ENCODE data around the gene CCL24. TPM values are rescaled to one million over a fixed set of nuclear protein-coding genes. Genes with fewer than 3 reads are reported as not detected.
"Not testable (repeated sequence)": the region's sequence is repeated elsewhere in the genome, so short reads cannot be mapped to it uniquely, and the experiment has no call there.

The CCL24 gene
- total RNA-seq, 2 experiments from 2014 or later, result not detected

- POLR2A ChIA-PET, result no interaction called here
- CTCF ChIA-PET, result no interaction called here
- no peak for DNase-seq
- H3K4me3 Mint-ChIP-seq, result no peak overlapping the region
- peaks cover 3% of the 10 kb centered on the region for H3K27me3 Mint-ChIP-seq
- peaks cover 2% of the 10 kb centered on the region for H3K9me3 Mint-ChIP-seq
- no peaks in the 10 kb centered on the region for H3K4me1 Mint-ChIP-seq
- H3K36me3 Mint-ChIP-seq (ENCODE audit: low read depth), result no peaks in the 10 kb centered on the region
- no peak overlapping the region for H3K27ac Mint-ChIP-seq
Observed at GRCh38 chr7:75813084-75813483, 522 bp downstream of the CCL24 start.

- ChIA-PET CTCF (no interaction called here), POLR2A (no interaction called here)
- Mint-ChIP-seq H3K4me3 (no peak overlapping the region), H3K4me1 (no peaks in the 10 kb centered on the region), H3K9me3 (peaks cover 7% of the 10 kb centered on the region), H3K36me3 (ENCODE audit: low read depth) (no peaks in the 10 kb centered on the region), H3K27ac (no peak overlapping the region), H3K27me3 (peaks cover 3% of the 10 kb centered on the region)
- DNase-seq, result no peak
Observed at GRCh38 chr7:75811894-75812678, 1.5 kb downstream of the CCL24 start.

GRCh38 chr7:75809396-75809795 lies 4.2 kb downstream of the CCL24 start:
- no peak overlapping the region for H3K4me3 Mint-ChIP-seq
- DNase-seq, result no peak
- H3K27me3 Mint-ChIP-seq, result peaks cover 3% of the 10 kb centered on the region
- no peak overlapping the region for H3K27ac Mint-ChIP-seq
- H3K4me1 Mint-ChIP-seq, result no peaks in the 10 kb centered on the region
- H3K9me3 Mint-ChIP-seq, result peaks cover 15% of the 10 kb centered on the region
- H3K36me3 Mint-ChIP-seq (ENCODE audit: low read depth), result no peaks in the 10 kb centered on the region
- ChIA-PET POLR2A (no interaction called here), CTCF (interaction anchor here (1.6 kb wide), 1 partner anchor 47 kb away, joined by 4 read pairs; no protein-coding TSS in a partner anchor)

GRCh38 chr7:75808106-75808505 lies 5.5 kb downstream of the CCL24 start:
- H3K27ac Mint-ChIP-seq, result no peak overlapping the region
- H3K4me3 Mint-ChIP-seq, result no peak overlapping the region
- H3K36me3 Mint-ChIP-seq (ENCODE audit: low read depth), result no peaks in the 10 kb centered on the region
- ChIA-PET POLR2A (no interaction called here), CTCF (interaction anchor here (0.6 to 1.6 kb wide), 2 partner anchors 30 to 46 kb away, joined by 4 to 5 read pairs; no protein-coding TSS in a partner anchor)
- H3K4me1 Mint-ChIP-seq, result no peaks in the 10 kb centered on the region
- DNase-seq, result no peak
- H3K9me3 Mint-ChIP-seq, result peaks cover 15% of the 10 kb centered on the region
- peaks cover 5% of the 10 kb centered on the region for H3K27me3 Mint-ChIP-seq

GRCh38 chr7:75807452-75807851 lies 6.2 kb downstream of the CCL24 start:
- no peak for DNase-seq
- ChIA-PET CTCF (no interaction called here), POLR2A (no interaction called here)
- Mint-ChIP-seq H3K9me3 (peaks cover 15% of the 10 kb centered on the region), H3K36me3 (ENCODE audit: low read depth) (no peaks in the 10 kb centered on the region), H3K27me3 (peaks cover 5% of the 10 kb centered on the region), H3K27ac (no peak overlapping the region), H3K4me1 (no peaks in the 10 kb centered on the region), H3K4me3 (no peak overlapping the region)

- POLR2A ChIA-PET, result no interaction called here
- no peaks in the 10 kb centered on the region for H3K36me3 Mint-ChIP-seq (ENCODE audit: low read depth)
- H3K4me1 Mint-ChIP-seq, result no peaks in the 10 kb centered on the region
Observed at GRCh38 chr7:75806560-75807307, 6.9 kb downstream of the CCL24 start.

GRCh38 chr7:75804705-75805104 lies 8.9 kb downstream of the CCL24 start:
- H3K9me3 Mint-ChIP-seq, result peaks cover 15% of the 10 kb centered on the region
- H3K27ac Mint-ChIP-seq, result no peak overlapping the region
- CTCF ChIA-PET, result no interaction called here
- DNase-seq, result no peak
- no peak overlapping the region for H3K4me3 Mint-ChIP-seq
- no peaks in the 10 kb centered on the region for H3K4me1 Mint-ChIP-seq
- peaks cover 2% of the 10 kb centered on the region for H3K27me3 Mint-ChIP-seq
- POLR2A ChIA-PET, result no interaction called here
- H3K36me3 Mint-ChIP-seq (ENCODE audit: low read depth), result no peaks in the 10 kb centered on the region

More at GRCh38 chr7:75806560-75807307, 6.9 kb downstream of the CCL24 start:
- DNase-seq, result no peak
- H3K27me3 Mint-ChIP-seq, result peaks cover 2% of the 10 kb centered on the region
- peaks cover 15% of the 10 kb centered on the region for H3K9me3 Mint-ChIP-seq
- no peak overlapping the region for H3K4me3 Mint-ChIP-seq
- H3K27ac Mint-ChIP-seq, result no peak overlapping the region
- CTCF ChIA-PET, result no interaction called here

- no peak overlapping the region for H3K4me3 Mint-ChIP-seq
- ChIA-PET POLR2A (no interaction called here), CTCF (no interaction called here)
- no peak overlapping the region for H3K27ac Mint-ChIP-seq
- peaks cover 2% of the 10 kb centered on the region for H3K27me3 Mint-ChIP-seq
- H3K9me3 Mint-ChIP-seq, result peaks cover 15% of the 10 kb centered on the region
- no peak for DNase-seq
- H3K4me1 Mint-ChIP-seq, result no peaks in the 10 kb centered on the region
- H3K36me3 Mint-ChIP-seq (ENCODE audit: low read depth), result no peaks in the 10 kb centered on the region
Observed at GRCh38 chr7:75804004-75804403, 9.6 kb downstream of the CCL24 start.

GRCh38 chr7:75802552-75802821 lies 11.1 kb downstream of the CCL24 start:
- no peak for DNase-seq
- peaks cover 2% of the 10 kb centered on the region for H3K27me3 Mint-ChIP-seq
- POLR2A ChIA-PET, result no interaction called here
- CTCF ChIA-PET, result no interaction called here
- no peaks in the 10 kb centered on the region for H3K4me1 Mint-ChIP-seq
- no peak overlapping the region for H3K27ac Mint-ChIP-seq
- no peaks in the 10 kb centered on the region for H3K36me3 Mint-ChIP-seq (ENCODE audit: low read depth)
- H3K4me3 Mint-ChIP-seq, result no peak overlapping the region
- H3K9me3 Mint-ChIP-seq, result peaks cover 10% of the 10 kb centered on the region

- DNase-seq, result no peak
- Mint-ChIP-seq H3K9me3 (no peaks in the 10 kb centered on the region), H3K4me1 (no peaks in the 10 kb centered on the region), H3K27me3 (peaks cover 8% of the 10 kb centered on the region), H3K4me3 (no peak overlapping the region), H3K36me3 (ENCODE audit: low read depth) (no peaks in the 10 kb centered on the region), H3K27ac (no peak overlapping the region)
- ChIA-PET POLR2A (no interaction called here), CTCF (interaction anchor here (0.7 to 1.4 kb wide), 2 partner anchors 72 to 222 kb away, joined by 3 to 4 read pairs; no protein-coding TSS in a partner anchor)
Observed at GRCh38 chr7:75798770-75799169, 14.8 kb downstream of the CCL24 start.

GRCh38 chr7:75796420-75796819 lies 17.2 kb downstream of the CCL24 start:
- H3K4me3 Mint-ChIP-seq, result no peak overlapping the region
- H3K27ac Mint-ChIP-seq, result no peak overlapping the region
- ChIA-PET POLR2A (no interaction called here), CTCF (no interaction called here)
- no peak for DNase-seq
- peaks cover 6% of the 10 kb centered on the region for H3K27me3 Mint-ChIP-seq
- H3K36me3 Mint-ChIP-seq (ENCODE audit: low read depth), result no peaks in the 10 kb centered on the region
- H3K4me1 Mint-ChIP-seq, result no peaks in the 10 kb centered on the region
- no peaks in the 10 kb centered on the region for H3K9me3 Mint-ChIP-seq

GRCh38 chr7:75795831-75796285 lies 17.7 kb downstream of the CCL24 start:
- Mint-ChIP-seq H3K4me1 (no peaks in the 10 kb centered on the region), H3K27ac (no peak overlapping the region), H3K9me3 (no peaks in the 10 kb centered on the region), H3K27me3 (peaks cover 6% of the 10 kb centered on the region), H3K36me3 (ENCODE audit: low read depth) (no peaks in the 10 kb centered on the region), H3K4me3 (no peak overlapping the region)
- no peak for DNase-seq
- CTCF ChIA-PET, result no interaction called here
- POLR2A ChIA-PET, result no interaction called here

GRCh38 chr7:75793676-75794075 lies 19.9 kb downstream of the CCL24 start:
- Mint-ChIP-seq H3K27me3 (peaks cover 6% of the 10 kb centered on the region), H3K36me3 (ENCODE audit: low read depth) (no peaks in the 10 kb centered on the region), H3K27ac (no peak overlapping the region), H3K4me3 (no peak overlapping the region), H3K9me3 (no peaks in the 10 kb centered on the region), H3K4me1 (no peaks in the 10 kb centered on the region)
- ChIA-PET CTCF (no interaction called here), POLR2A (no interaction called here)
- DNase-seq, result no peak

- DNase-seq; H3K4me1 Mint-ChIP-seq; POLR2A ChIA-PET; H3K4me3 Mint-ChIP-seq; H3K36me3 Mint-ChIP-seq (ENCODE audit: low read depth); H3K27me3 Mint-ChIP-seq; H3K27ac Mint-ChIP-seq; CTCF ChIA-PET; H3K9me3 Mint-ChIP-seq: not testable (repeated sequence)
Observed at GRCh38 chr7:75792567-75792966, 21.0 kb downstream of the CCL24 start.

All from activated CD4-positive, alpha-beta memory T cell treated with anti-CD3 and anti-CD28 coated beads, Interleukin-2, amount 10 ng/mL, durations not matched to agents 7 days and 5 days (primary cell).